Measurements from ENCODE around the gene BRD4. TPM values are rescaled to one million over a fixed set of nuclear protein-coding genes. Genes with fewer than 3 reads are reported as not detected.

Gene BRD4
- total and polyA plus RNA-seq, 2 donors (not counting 3 experiments of a cell fraction or from before 2014, with no cell fraction given), result 14.9 to 125 TPM

DNA sequence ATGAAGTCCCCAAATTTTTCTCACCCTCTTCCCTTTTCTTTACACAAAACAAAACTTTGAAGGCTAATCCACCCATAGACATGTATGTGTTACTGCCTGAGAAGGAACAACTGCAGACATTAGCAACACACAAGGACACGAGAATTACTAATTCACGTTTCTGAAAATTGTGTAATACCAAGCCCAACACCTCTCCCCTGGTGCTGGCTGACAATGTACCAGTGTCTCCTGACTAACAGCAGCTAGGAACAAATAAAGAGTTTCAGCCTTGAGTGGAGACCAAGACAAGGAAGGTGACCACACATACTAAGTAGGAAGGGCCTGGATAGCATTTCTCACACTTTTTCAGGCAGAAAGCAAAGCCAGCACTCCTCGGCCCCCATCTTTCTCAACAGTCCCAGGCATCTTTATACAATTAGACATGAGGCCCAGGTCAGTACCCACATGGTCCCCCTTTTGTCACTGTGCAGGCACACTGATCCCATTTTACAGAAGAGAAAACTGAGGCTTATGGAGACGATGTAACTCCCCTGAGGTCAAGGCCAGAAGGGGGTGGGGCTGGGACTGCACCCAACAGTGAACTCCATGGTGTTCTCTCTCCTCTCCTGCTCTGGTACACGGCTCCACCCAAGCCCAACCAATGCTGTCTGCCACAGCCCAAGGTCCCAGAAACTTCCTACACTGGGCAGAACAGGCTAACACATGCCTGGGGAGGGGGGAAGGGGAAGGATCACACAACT is 8.7 kb downstream of the BRD4 start:
- DNase-seq (ENCODE audit: low read depth, low spot score) (no peak), FAIRE-seq (no peak)
- BruUV-seq (replicated peaks), result no TSS peak
- Histone ChIP-seq H3K9me3 (replicated peaks; ENCODE audit: control insufficient read depth, insufficient read depth, low read length) (no peaks in the 10 kb centered on the region), H3K9me1 (replicated peaks; ENCODE audit: control insufficient read depth, extremely low read depth, insufficient read depth, low read length) (no peaks in the 10 kb centered on the region), H3K4me3 (replicated peaks in 1 of 3; ENCODE audit: insufficient read depth in 1 of 3, low read depth in 1 of 3, low read length in 3 of 3) (no peak overlapping the region), H3K79me2 (ENCODE audit: control insufficient read depth, insufficient read depth, low read length) (peaks cover 98% of the 10 kb centered on the region), H2AFZ (ENCODE audit: low read depth, low read length) (no peak overlapping the region), H3K9ac (replicated peaks; ENCODE audit: extremely low read depth, insufficient read depth, low read length) (no peak overlapping the region), H3K36me3 (ENCODE audit: control insufficient read depth in 2 of 2, extremely low read depth in 1 of 2, insufficient read depth in 2 of 2, low read length in 2 of 2) (no peaks in the 10 kb centered on the region), H3K27me3 (ENCODE audit: control insufficient read depth in 2 of 2, insufficient read depth in 2 of 2, low read length in 2 of 2) (no peaks in the 10 kb centered on the region), H3K27ac (ENCODE audit: insufficient read depth, low read depth, low read length) (no peak overlapping the region), H4K20me1 (replicated peaks; ENCODE audit: control insufficient read depth, extremely low read depth, insufficient read depth, low read length) (peaks cover 44% of the 10 kb centered on the region), H3K4me2 (ENCODE audit: insufficient read depth, low read length) (no peak overlapping the region), H3K4me1 (ENCODE audit: control insufficient read depth, extremely low read depth, insufficient read depth, low read length) (peaks cover 25% of the 10 kb centered on the region)
- dilution Hi-C loops (cut with MboI; ENCODE audit: extremely low pct_ligation_motif_present, low sequenced_read_pairs), result no loop called here
- no peak for TF ChIP-seq GATA2 (IDR thresholded peaks at IDR 0.05; ENCODE audit: insufficient read depth, insufficient read length, low read depth, low read length)
- no peak for TF ChIP-seq EZH2 (IDR thresholded peaks at IDR 0.05; ENCODE audit: borderline replicate concordance, low read depth, low read length, severe bottlenecking)
- TF ChIP-seq, protein P1, sequence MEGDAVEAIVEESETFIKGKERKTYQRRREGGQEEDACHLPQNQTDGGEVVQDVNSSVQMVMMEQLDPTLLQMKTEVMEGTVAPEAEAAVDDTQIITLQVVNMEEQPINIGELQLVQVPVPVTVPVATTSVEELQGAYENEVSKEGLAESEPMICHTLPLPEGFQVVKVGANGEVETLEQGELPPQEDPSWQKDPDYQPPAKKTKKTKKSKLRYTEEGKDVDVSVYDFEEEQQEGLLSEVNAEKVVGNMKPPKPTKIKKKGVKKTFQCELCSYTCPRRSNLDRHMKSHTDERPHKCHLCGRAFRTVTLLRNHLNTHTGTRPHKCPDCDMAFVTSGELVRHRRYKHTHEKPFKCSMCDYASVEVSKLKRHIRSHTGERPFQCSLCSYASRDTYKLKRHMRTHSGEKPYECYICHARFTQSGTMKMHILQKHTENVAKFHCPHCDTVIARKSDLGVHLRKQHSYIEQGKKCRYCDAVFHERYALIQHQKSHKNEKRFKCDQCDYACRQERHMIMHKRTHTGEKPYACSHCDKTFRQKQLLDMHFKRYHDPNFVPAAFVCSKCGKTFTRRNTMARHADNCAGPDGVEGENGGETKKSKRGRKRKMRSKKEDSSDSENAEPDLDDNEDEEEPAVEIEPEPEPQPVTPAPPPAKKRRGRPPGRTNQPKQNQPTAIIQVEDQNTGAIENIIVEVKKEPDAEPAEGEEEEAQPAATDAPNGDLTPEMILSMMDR (IDR thresholded peaks at IDR 0.05; ENCODE audit: extremely low read depth in 1 of 2, insufficient read depth in 1 of 2, low read depth in 1 of 2, low read length in 2 of 2), result no peak
- no peak for TF ChIP-seq FOS (IDR thresholded peaks at IDR 0.05; ENCODE audit: borderline replicate concordance, insufficient read depth, low read length)
- TF ChIP-seq JUN (IDR thresholded peaks at IDR 0.05; ENCODE audit: borderline replicate concordance, insufficient read depth, insufficient read length, low read depth), result no peak
- TF ChIP-seq POLR2A (IDR thresholded peaks at IDR 0.05; ENCODE audit: low read depth, low read length), result no peak
- TF ChIP-seq, protein P2, sequence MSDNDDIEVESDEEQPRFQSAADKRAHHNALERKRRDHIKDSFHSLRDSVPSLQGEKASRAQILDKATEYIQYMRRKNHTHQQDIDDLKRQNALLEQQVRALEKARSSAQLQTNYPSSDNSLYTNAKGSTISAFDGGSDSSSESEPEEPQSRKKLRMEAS (IDR thresholded peaks at IDR 0.05; ENCODE audit: insufficient read depth, insufficient read length), result no peak
- TF ChIP-seq MYC (IDR thresholded peaks at IDR 0.05; ENCODE audit: low read depth, low read length), result no peak
- TF ChIP-seq POLR2AphosphoS5 (IDR thresholded peaks at IDR 0.05; ENCODE audit: insufficient read depth, low read depth, low read length), result no peak
- intact Hi-C loops (cut with micrococcal nuclease), result no loop called here
- ChIA-PET POLR2A (no interaction called here), CTCF (no interaction called here)
